WTC11 (cell line): Measurements from ENCODE around the gene PRRG2. TPM values are rescaled to one million over a fixed set of nuclear protein-coding genes. Genes with fewer than 3 reads are reported as not detected.

Source experiments
- ARID4B ChIP-seq: sonication (generic); formaldehyde crosslinking; IDR thresholded peaks from 2 replicates; pipeline ENCODE4 v1.8.0; 2023; ENCODE audit warnings: missing genetic modification reagents, mild to moderate bottlenecking, borderline replicate concordance
- CREB1 ChIP-seq: sonication (generic); formaldehyde crosslinking; IDR thresholded peaks from 2 replicates; pipeline ENCODE4 v1.8.0; 2023; ENCODE audit warnings: mild to moderate bottlenecking, missing genetic modification reagents
- EMX1 ChIP-seq: fragments of 250-450 bp; sonication (Bioruptor Pico); IDR thresholded peaks from 2 replicates; pipeline ENCODE4 v1.8.0; 2021; ENCODE audit warnings: mild to moderate bottlenecking
- ETV6 ChIP-seq: sonication (generic); formaldehyde crosslinking; IDR thresholded peaks from 2 replicates; pipeline ENCODE4 v1.8.1; 2022; ENCODE audit warnings: mild to moderate bottlenecking, missing genetic modification reagents
- FOXJ3 ChIP-seq: sonication (generic); formaldehyde crosslinking; IDR thresholded peaks from 2 replicates; pipeline ENCODE4 v1.9.0; 2021; ENCODE audit warnings: missing genetic modification reagents, mild to moderate bottlenecking, borderline replicate concordance
- HMGA2 ChIP-seq: fragments of 250-450 bp; sonication (Bioruptor Pico); IDR thresholded peaks from 2 replicates; pipeline ENCODE4 v1.4.0; 2021; ENCODE audit warnings: mild to moderate bottlenecking, moderate library complexity
- JAZF1 ChIP-seq: fragments of 250-450 bp; sonication (Bioruptor Pico); IDR thresholded peaks from 2 replicates; pipeline ENCODE4 v1.9.0; 2021; ENCODE audit warnings: moderate library complexity, mild to moderate bottlenecking, inconsistent platforms
- NR2C2 ChIP-seq: sonication (generic); formaldehyde crosslinking; IDR thresholded peaks from 2 replicates; pipeline ENCODE4 v1.8.0; 2022; ENCODE audit warnings: mild to moderate bottlenecking, missing genetic modification reagents
- NR3C1 ChIP-seq: sonication (generic); formaldehyde crosslinking; conservative IDR thresholded peaks from 2 replicates; pipeline ENCODE4 v1.8.1; 2023; ENCODE audit warnings: low read depth, mild to moderate bottlenecking, missing genetic modification reagents
- OVOL2 ChIP-seq: fragments of 250-450 bp; sonication (Bioruptor Pico); IDR thresholded peaks from 2 replicates; pipeline ENCODE4 v1.9.0; 2021; ENCODE audit warnings: mild to moderate bottlenecking, borderline replicate concordance
- PRRX2 ChIP-seq: fragments of 250-450 bp; sonication (Bioruptor Pico); IDR thresholded peaks from 2 replicates; pipeline ENCODE4 v1.8.0; 2021; ENCODE audit warnings: mild to moderate bottlenecking
- RELA ChIP-seq: sonication (generic); formaldehyde crosslinking; IDR thresholded peaks from 2 replicates; pipeline ENCODE4 v1.8.1; 2022; ENCODE audit warnings: missing genetic modification reagents, mild to moderate bottlenecking, borderline replicate concordance
- RORB ChIP-seq: fragments of 250-450 bp; sonication (Bioruptor Pico); IDR thresholded peaks from 2 replicates; pipeline ENCODE4 v1.9.0; 2021; ENCODE audit warnings: mild to moderate bottlenecking
- SMAD4 ChIP-seq: sonication (generic); formaldehyde crosslinking; IDR thresholded peaks from 2 replicates; pipeline ENCODE4 v1.8.0; 2022; ENCODE audit warnings: mild to moderate bottlenecking, missing genetic modification reagents
- SP1 ChIP-seq: sonication (generic); formaldehyde crosslinking; conservative IDR thresholded peaks from 2 replicates; pipeline ENCODE4 v1.8.1; 2022; ENCODE audit warnings: missing genetic modification reagents
- TEAD4 ChIP-seq: sonication (generic); formaldehyde crosslinking; IDR thresholded peaks from 2 replicates; pipeline ENCODE4 v1.8.0; 2022; ENCODE audit warnings: mild to moderate bottlenecking, missing genetic modification reagents
- USF1 ChIP-seq: sonication (generic); formaldehyde crosslinking; IDR thresholded peaks from 2 replicates; pipeline ENCODE4 v1.8.0; 2022; ENCODE audit warnings: mild to moderate bottlenecking, missing genetic modification reagents
- ZNF263 ChIP-seq: sonication (generic); formaldehyde crosslinking; IDR thresholded peaks from 2 replicates; pipeline ENCODE4 v1.8.1; 2022; ENCODE audit warnings: low read depth, mild to moderate bottlenecking, moderate library complexity, missing genetic modification reagents
- ZNF416 ChIP-seq: fragments of 250-450 bp; sonication (Bioruptor Pico); IDR thresholded peaks from 2 replicates; pipeline ENCODE4 v1.9.0; 2021; ENCODE audit warnings: mild to moderate bottlenecking, inconsistent platforms
- ZNF671 ChIP-seq: fragments of 250-450 bp; sonication (Bioruptor Pico); IDR thresholded peaks from 2 replicates; pipeline ENCODE4 v1.8.0; 2021; ENCODE audit warnings: mild to moderate bottlenecking
- total RNA-seq: library from RNA; stranded (reverse); gene quantifications from 3 replicates; pipeline ENCODE4 v1.2.3, GENCODE V29; 2021
- TF ChIP-seq, protein P1 (sequence below): sonication (generic); formaldehyde crosslinking; IDR thresholded peaks from 2 replicates; pipeline ENCODE4 v1.8.0; 2023; ENCODE audit warnings: mild to moderate bottlenecking, missing genetic modification reagents
- TF ChIP-seq, protein P2 (sequence below): sonication (generic); formaldehyde crosslinking; IDR thresholded peaks from 2 replicates; pipeline ENCODE4 v1.8.0; 2022; ENCODE audit warnings: mild to moderate bottlenecking, missing genetic modification reagents
- TF ChIP-seq, protein P3 (sequence below): fragments of 250-450 bp; sonication (Bioruptor Pico); IDR thresholded peaks from 2 replicates; pipeline ENCODE4 v1.9.0; 2021; ENCODE audit warnings: mild to moderate bottlenecking, borderline replicate concordance
- TF ChIP-seq, protein P4 (sequence below): sonication (generic); formaldehyde crosslinking; IDR thresholded peaks from 2 replicates; pipeline ENCODE4 v1.8.1; 2022; ENCODE audit warnings: missing genetic modification reagents, borderline replicate concordance

PRRG2 gene
- total RNA-seq, 1 experiment from 2014 or later, result 5.9 TPM

- no peak for TF ChIP-seq ARID4B (CRISPR knock-in tag)
- no peak for TF ChIP-seq ZNF671
- TF ChIP-seq HMGA2 (CRISPR knock-in tag), result no peak
- no peak for TF ChIP-seq PRRX2 (CRISPR knock-in tag)
- no peak for TF ChIP-seq SMAD4 (CRISPR knock-in tag)
- no peak for TF ChIP-seq JAZF1 (CRISPR knock-in tag)
- 0 out of 2 replicates have a peak, but pooled peaks have one; percentile 49 for TF ChIP-seq ETV6 (CRISPR knock-in tag)
- TF ChIP-seq EMX1 (CRISPR knock-in tag), result no peak
- peak; percentile 79 for TF ChIP-seq SP1 (CRISPR knock-in tag)
- TF ChIP-seq NR2C2, result no peak
- TF ChIP-seq TEAD4 (CRISPR knock-in tag), result no peak
- TF ChIP-seq, protein P1, sequence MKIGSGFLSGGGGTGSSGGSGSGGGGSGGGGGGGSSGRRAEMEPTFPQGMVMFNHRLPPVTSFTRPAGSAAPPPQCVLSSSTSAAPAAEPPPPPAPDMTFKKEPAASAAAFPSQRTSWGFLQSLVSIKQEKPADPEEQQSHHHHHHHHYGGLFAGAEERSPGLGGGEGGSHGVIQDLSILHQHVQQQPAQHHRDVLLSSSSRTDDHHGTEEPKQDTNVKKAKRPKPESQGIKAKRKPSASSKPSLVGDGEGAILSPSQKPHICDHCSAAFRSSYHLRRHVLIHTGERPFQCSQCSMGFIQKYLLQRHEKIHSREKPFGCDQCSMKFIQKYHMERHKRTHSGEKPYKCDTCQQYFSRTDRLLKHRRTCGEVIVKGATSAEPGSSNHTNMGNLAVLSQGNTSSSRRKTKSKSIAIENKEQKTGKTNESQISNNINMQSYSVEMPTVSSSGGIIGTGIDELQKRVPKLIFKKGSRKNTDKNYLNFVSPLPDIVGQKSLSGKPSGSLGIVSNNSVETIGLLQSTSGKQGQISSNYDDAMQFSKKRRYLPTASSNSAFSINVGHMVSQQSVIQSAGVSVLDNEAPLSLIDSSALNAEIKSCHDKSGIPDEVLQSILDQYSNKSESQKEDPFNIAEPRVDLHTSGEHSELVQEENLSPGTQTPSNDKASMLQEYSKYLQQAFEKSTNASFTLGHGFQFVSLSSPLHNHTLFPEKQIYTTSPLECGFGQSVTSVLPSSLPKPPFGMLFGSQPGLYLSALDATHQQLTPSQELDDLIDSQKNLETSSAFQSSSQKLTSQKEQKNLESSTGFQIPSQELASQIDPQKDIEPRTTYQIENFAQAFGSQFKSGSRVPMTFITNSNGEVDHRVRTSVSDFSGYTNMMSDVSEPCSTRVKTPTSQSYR, result peak; percentile 58; the same call in 1 of the 2 replicates
- TF ChIP-seq, protein P2, sequence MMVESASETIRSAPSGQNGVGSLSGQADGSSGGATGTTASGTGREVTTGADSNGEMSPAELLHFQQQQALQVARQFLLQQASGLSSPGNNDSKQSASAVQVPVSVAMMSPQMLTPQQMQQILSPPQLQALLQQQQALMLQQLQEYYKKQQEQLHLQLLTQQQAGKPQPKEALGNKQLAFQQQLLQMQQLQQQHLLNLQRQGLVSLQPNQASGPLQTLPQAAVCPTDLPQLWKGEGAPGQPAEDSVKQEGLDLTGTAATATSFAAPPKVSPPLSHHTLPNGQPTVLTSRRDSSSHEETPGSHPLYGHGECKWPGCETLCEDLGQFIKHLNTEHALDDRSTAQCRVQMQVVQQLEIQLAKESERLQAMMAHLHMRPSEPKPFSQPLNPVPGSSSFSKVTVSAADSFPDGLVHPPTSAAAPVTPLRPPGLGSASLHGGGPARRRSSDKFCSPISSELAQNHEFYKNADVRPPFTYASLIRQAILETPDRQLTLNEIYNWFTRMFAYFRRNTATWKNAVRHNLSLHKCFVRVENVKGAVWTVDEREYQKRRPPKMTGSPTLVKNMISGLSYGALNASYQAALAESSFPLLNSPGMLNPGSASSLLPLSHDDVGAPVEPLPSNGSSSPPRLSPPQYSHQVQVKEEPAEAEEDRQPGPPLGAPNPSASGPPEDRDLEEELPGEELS (CRISPR knock-in tag), result peak; percentile 82
- TF ChIP-seq, protein P3, sequence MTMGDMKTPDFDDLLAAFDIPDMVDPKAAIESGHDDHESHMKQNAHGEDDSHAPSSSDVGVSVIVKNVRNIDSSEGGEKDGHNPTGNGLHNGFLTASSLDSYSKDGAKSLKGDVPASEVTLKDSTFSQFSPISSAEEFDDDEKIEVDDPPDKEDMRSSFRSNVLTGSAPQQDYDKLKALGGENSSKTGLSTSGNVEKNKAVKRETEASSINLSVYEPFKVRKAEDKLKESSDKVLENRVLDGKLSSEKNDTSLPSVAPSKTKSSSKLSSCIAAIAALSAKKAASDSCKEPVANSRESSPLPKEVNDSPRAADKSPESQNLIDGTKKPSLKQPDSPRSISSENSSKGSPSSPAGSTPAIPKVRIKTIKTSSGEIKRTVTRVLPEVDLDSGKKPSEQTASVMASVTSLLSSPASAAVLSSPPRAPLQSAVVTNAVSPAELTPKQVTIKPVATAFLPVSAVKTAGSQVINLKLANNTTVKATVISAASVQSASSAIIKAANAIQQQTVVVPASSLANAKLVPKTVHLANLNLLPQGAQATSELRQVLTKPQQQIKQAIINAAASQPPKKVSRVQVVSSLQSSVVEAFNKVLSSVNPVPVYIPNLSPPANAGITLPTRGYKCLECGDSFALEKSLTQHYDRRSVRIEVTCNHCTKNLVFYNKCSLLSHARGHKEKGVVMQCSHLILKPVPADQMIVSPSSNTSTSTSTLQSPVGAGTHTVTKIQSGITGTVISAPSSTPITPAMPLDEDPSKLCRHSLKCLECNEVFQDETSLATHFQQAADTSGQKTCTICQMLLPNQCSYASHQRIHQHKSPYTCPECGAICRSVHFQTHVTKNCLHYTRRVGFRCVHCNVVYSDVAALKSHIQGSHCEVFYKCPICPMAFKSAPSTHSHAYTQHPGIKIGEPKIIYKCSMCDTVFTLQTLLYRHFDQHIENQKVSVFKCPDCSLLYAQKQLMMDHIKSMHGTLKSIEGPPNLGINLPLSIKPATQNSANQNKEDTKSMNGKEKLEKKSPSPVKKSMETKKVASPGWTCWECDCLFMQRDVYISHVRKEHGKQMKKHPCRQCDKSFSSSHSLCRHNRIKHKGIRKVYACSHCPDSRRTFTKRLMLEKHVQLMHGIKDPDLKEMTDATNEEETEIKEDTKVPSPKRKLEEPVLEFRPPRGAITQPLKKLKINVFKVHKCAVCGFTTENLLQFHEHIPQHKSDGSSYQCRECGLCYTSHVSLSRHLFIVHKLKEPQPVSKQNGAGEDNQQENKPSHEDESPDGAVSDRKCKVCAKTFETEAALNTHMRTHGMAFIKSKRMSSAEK (CRISPR knock-in tag), result no peak
- no peak for TF ChIP-seq OVOL2 (CRISPR knock-in tag)
- TF ChIP-seq RORB (CRISPR knock-in tag), result no peak
- TF ChIP-seq CREB1, result 0 out of 2 replicates have a peak, but pooled peaks have one; percentile 30
- TF ChIP-seq USF1 (CRISPR knock-in tag), result no peak
- no peak for TF ChIP-seq NR3C1 (CRISPR knock-in tag)
- TF ChIP-seq, protein P4, sequence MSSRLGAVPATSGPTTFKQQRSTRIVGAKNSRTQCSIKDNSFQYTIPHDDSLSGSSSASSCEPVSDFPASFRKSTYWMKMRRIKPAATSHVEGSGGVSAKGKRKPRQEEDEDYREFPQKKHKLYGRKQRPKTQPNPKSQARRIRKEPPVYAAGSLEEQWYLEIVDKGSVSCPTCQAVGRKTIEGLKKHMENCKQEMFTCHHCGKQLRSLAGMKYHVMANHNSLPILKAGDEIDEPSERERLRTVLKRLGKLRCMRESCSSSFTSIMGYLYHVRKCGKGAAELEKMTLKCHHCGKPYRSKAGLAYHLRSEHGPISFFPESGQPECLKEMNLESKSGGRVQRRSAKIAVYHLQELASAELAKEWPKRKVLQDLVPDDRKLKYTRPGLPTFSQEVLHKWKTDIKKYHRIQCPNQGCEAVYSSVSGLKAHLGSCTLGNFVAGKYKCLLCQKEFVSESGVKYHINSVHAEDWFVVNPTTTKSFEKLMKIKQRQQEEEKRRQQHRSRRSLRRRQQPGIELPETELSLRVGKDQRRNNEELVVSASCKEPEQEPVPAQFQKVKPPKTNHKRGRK (CRISPR knock-in tag), result no peak
- TF ChIP-seq ZNF263 (CRISPR knock-in tag), result 0 out of 2 replicates have a peak, but pooled peaks have one; percentile 23
- no peak for TF ChIP-seq FOXJ3
- no peak for TF ChIP-seq ZNF416
- no peak for TF ChIP-seq RELA
Observed at GRCh38 chr19:49590071-49590970, 9.2 kb downstream of the PRRG2 start (continued).
